ENCODE results near the gene GPN2. TPM values are rescaled to one million over a fixed set of nuclear protein-coding genes. Genes with fewer than 3 reads are reported as not detected.

Gene GPN2
- total and polyA plus RNA-seq, 9 donors, result 10.8 to 21.5 (median 19.6) TPM

- H3K27ac ChIP-seq (ENCODE audit: low read length), result no peak overlapping the region
- no peak for DNase-seq
- WGBS (ENCODE audit: insufficient coverage), result 52% methylated on average over 5 of the region's 6 CpGs
Measured at GRCh38 chr1:26907071-26907917, 17.2 kb upstream of the GPN2 start.

GRCh38 chr1:26900815-26901511 lies 10.9 kb upstream of the GPN2 start:
- no peaks in the 10 kb centered on the region for H3K9me3 ChIP-seq (replicated peaks; ENCODE audit: control insufficient read depth, low read depth, low read length)
- H3K27ac ChIP-seq (ENCODE audit: low read length), result no peak overlapping the region
- peaks cover 20% of the 10 kb centered on the region for H3K36me3 ChIP-seq (ENCODE audit: control insufficient read depth, insufficient read depth, low read length)
- no peak for DNase-seq
- peak overlapping the region; percentile 100 for H3K4me3 ChIP-seq (ENCODE audit: low read length)
- peaks cover 11% of the 10 kb centered on the region for H3K4me1 ChIP-seq (ENCODE audit: control insufficient read depth, insufficient read depth, low read length)
- no CpG with 5 or more reads among the region's 18 CpGs for WGBS (ENCODE audit: insufficient coverage)
- H3K27me3 ChIP-seq (ENCODE audit: control insufficient read depth, insufficient read depth, low read length), result no peaks in the 10 kb centered on the region

More at GRCh38 chr1:26907071-26907917, 17.2 kb upstream of the GPN2 start:
- H3K36me3 ChIP-seq (ENCODE audit: control insufficient read depth, insufficient read depth, low read length), result no peaks in the 10 kb centered on the region
- no peaks in the 10 kb centered on the region for H3K4me1 ChIP-seq (ENCODE audit: control insufficient read depth, insufficient read depth, low read length)
- H3K27me3 ChIP-seq (ENCODE audit: control insufficient read depth, insufficient read depth, low read length), result peaks cover 2% of the 10 kb centered on the region
- H3K4me3 ChIP-seq (ENCODE audit: low read length), result no peak overlapping the region
- no peaks in the 10 kb centered on the region for H3K9me3 ChIP-seq (replicated peaks; ENCODE audit: control insufficient read depth, low read depth, low read length)

- Histone ChIP-seq H3K36me3 (ENCODE audit: control insufficient read depth, insufficient read depth, low read length) (peaks cover 27% of the 10 kb centered on the region), H3K4me3 (ENCODE audit: low read length) (peak within 1 kb of the TSS; percentile 100), H3K27me3 (ENCODE audit: control insufficient read depth, insufficient read depth, low read length) (no peaks in the 10 kb centered on the region), H3K27ac (ENCODE audit: low read length) (peak within 1 kb of the TSS; percentile 88), H3K4me1 (ENCODE audit: control insufficient read depth, insufficient read depth, low read length) (peaks cover 11% of the 10 kb centered on the region), H3K9me3 (replicated peaks; ENCODE audit: control insufficient read depth, low read depth, low read length) (no peaks in the 10 kb centered on the region)
- under 1% methylated on average over 45 of the region's 50 CpGs for WGBS (ENCODE audit: insufficient coverage)
- DNase-seq, result peak; percentile 95
Measured at GRCh38 chr1:26900001-26900814, 10.1 kb upstream of the GPN2 start, which contains the start of gene GPATCH3. GPATCH3 (minus strand) TSS chr1:26900467; CDS start chr1:26900442, 25 bp downstream.

- peaks cover 11% of the 10 kb centered on the region for H3K4me1 ChIP-seq (ENCODE audit: control insufficient read depth, insufficient read depth, low read length)
- WGBS (ENCODE audit: insufficient coverage), result 94% methylated on average over 7 of the region's 9 CpGs
- H3K27ac ChIP-seq (ENCODE audit: low read length), result no peak overlapping the region
- peaks cover 55% of the 10 kb centered on the region for H3K36me3 ChIP-seq (ENCODE audit: control insufficient read depth, insufficient read depth, low read length)
- H3K4me3 ChIP-seq (ENCODE audit: low read length), result no peak overlapping the region
- no peak for DNase-seq
- no peaks in the 10 kb centered on the region for H3K9me3 ChIP-seq (replicated peaks; ENCODE audit: control insufficient read depth, low read depth, low read length)
- no peaks in the 10 kb centered on the region for H3K27me3 ChIP-seq (ENCODE audit: control insufficient read depth, insufficient read depth, low read length)
Measured at GRCh38 chr1:26897351-26897750, 7.3 kb upstream of the GPN2 start.

GRCh38 chr1:26894263-26894662 lies 4.2 kb upstream of the GPN2 start:
- H3K4me1 ChIP-seq (ENCODE audit: control insufficient read depth, insufficient read depth, low read length), result peaks cover 10% of the 10 kb centered on the region
- no peaks in the 10 kb centered on the region for H3K9me3 ChIP-seq (replicated peaks; ENCODE audit: control insufficient read depth, low read depth, low read length)
- no peak for DNase-seq
- H3K27ac ChIP-seq (ENCODE audit: low read length), result no peak overlapping the region
- H3K4me3 ChIP-seq (ENCODE audit: low read length), result no peak overlapping the region
- H3K36me3 ChIP-seq (ENCODE audit: control insufficient read depth, insufficient read depth, low read length), result peaks cover 66% of the 10 kb centered on the region
- H3K27me3 ChIP-seq (ENCODE audit: control insufficient read depth, insufficient read depth, low read length), result no peaks in the 10 kb centered on the region
- WGBS (ENCODE audit: insufficient coverage), result 92% methylated on average over 13 of the region's 13 CpGs

GRCh38 chr1:26890467-26890796 lies 349 bp upstream of the GPN2 start:
- Histone ChIP-seq H3K4me3 (ENCODE audit: low read length) (peak overlapping the region; percentile 79), H3K27me3 (ENCODE audit: control insufficient read depth, insufficient read depth, low read length) (no peaks in the 10 kb centered on the region), H3K27ac (ENCODE audit: low read length) (peak overlapping the region; percentile 93), H3K4me1 (ENCODE audit: control insufficient read depth, insufficient read depth, low read length) (peaks cover 16% of the 10 kb centered on the region), H3K9me3 (replicated peaks; ENCODE audit: control insufficient read depth, low read depth, low read length) (no peaks in the 10 kb centered on the region), H3K36me3 (ENCODE audit: control insufficient read depth, insufficient read depth, low read length) (peaks cover 65% of the 10 kb centered on the region)
- WGBS (ENCODE audit: insufficient coverage), result 3% methylated on average over 5 of the region's 12 CpGs
- no peak for DNase-seq

GRCh38 chr1:26888231-26888630 lies 1.9 kb downstream of the GPN2 start:
- Histone ChIP-seq H3K4me1 (ENCODE audit: control insufficient read depth, insufficient read depth, low read length) (peaks cover 16% of the 10 kb centered on the region), H3K36me3 (ENCODE audit: control insufficient read depth, insufficient read depth, low read length) (peaks cover 63% of the 10 kb centered on the region), H3K27ac (ENCODE audit: low read length) (no peak overlapping the region), H3K9me3 (replicated peaks; ENCODE audit: control insufficient read depth, low read depth, low read length) (no peaks in the 10 kb centered on the region), H3K4me3 (ENCODE audit: low read length) (no peak overlapping the region), H3K27me3 (ENCODE audit: control insufficient read depth, insufficient read depth, low read length) (no peaks in the 10 kb centered on the region)
- no CpG with 5 or more reads among the region's 1 CpG for WGBS (ENCODE audit: insufficient coverage)
- DNase-seq, result no peak

- no peak overlapping the region for H3K27ac ChIP-seq (ENCODE audit: low read length)
- DNase-seq, result peak; percentile 35
- no peaks in the 10 kb centered on the region for H3K27me3 ChIP-seq (ENCODE audit: control insufficient read depth, insufficient read depth, low read length)
- no peak overlapping the region for H3K4me3 ChIP-seq (ENCODE audit: low read length)
- H3K4me1 ChIP-seq (ENCODE audit: control insufficient read depth, insufficient read depth, low read length), result peaks cover 16% of the 10 kb centered on the region
- peaks cover 63% of the 10 kb centered on the region for H3K36me3 ChIP-seq (ENCODE audit: control insufficient read depth, insufficient read depth, low read length)
- no CpG with 5 or more reads among the region's 1 CpG for WGBS (ENCODE audit: insufficient coverage)
- H3K9me3 ChIP-seq (replicated peaks; ENCODE audit: control insufficient read depth, low read depth, low read length), result no peaks in the 10 kb centered on the region
Measured at GRCh38 chr1:26887125-26887524, 3.0 kb downstream of the GPN2 start.

- WGBS (ENCODE audit: insufficient coverage), result 91% methylated on average over 5 of the region's 5 CpGs
- Histone ChIP-seq H3K36me3 (ENCODE audit: control insufficient read depth, insufficient read depth, low read length) (peaks cover 71% of the 10 kb centered on the region), H3K4me1 (ENCODE audit: control insufficient read depth, insufficient read depth, low read length) (no peaks in the 10 kb centered on the region), H3K27ac (ENCODE audit: low read length) (no peak overlapping the region), H3K27me3 (ENCODE audit: control insufficient read depth, insufficient read depth, low read length) (no peaks in the 10 kb centered on the region), H3K9me3 (replicated peaks; ENCODE audit: control insufficient read depth, low read depth, low read length) (no peaks in the 10 kb centered on the region), H3K4me3 (ENCODE audit: low read length) (no peak overlapping the region)
- no peak for DNase-seq
Measured at GRCh38 chr1:26882696-26883463, 7.2 kb downstream of the GPN2 start.

Measured in muscle of leg (tissue), 11 donors.